Prostate gland (tissue), 2 donors: ENCODE data around the gene SLC39A12. TPM values are rescaled to one million over a fixed set of nuclear protein-coding genes. Genes with fewer than 3 reads are reported as not detected.

ENCODE experiments used
- DNase-seq: peaks from one replicate; pipeline ENCODE4 v3.0.0-alpha.2; 2019; ENCODE audit warnings: low spot score
- H3K27ac ChIP-seq, 2 donors: fragments of 200-600 bp; sonication (generic); 2 replicates each; pipeline ENCODE4 v1.5.1; 2017 to 2019
- H3K27me3 ChIP-seq: fragments of 200-600 bp; sonication (generic); replicated peaks from 2 replicates; pipeline ENCODE4 v1.5.1; 2019; ENCODE audit not compliant: insufficient read depth
- H3K36me3 ChIP-seq, 2 donors: fragments of 200-600 bp; sonication (generic); 1 replicate in 1 of 2; 2 replicates in 1 of 2; pipeline versions ENCODE4 v1.5.1 to v1.8.1; 2017 to 2019
- H3K4me1 ChIP-seq: fragments of 200-600 bp; sonication (generic); replicated peaks from 2 replicates; pipeline ENCODE4 v1.5.1; 2019
- H3K4me3 ChIP-seq, 2 donors: fragments of 200-600 bp; sonication (generic); 2 replicates each; pipeline ENCODE4 v1.5.1; 2017 to 2019
- H3K9me3 ChIP-seq: fragments of 200-600 bp; sonication (generic); 2 replicates; pipeline ENCODE4 v1.5.1; 2017
- CTCF ChIP-seq, 4 experiments: fragments of 200-600 bp in 2 of 4; fragments of 450-650 bp in 2 of 4; sonication (generic) in 2 of 4; IDR thresholded peaks; 1 replicate in 3 of 4; 2 replicates in 1 of 4; pipeline ENCODE4 v1.5.1; 2016 to 2019; ENCODE audit warnings: antibody characterized with exemption in 4 of 4, mild to moderate bottlenecking in 2 of 4, moderate library complexity in 2 of 4
- POLR2A ChIP-seq: fragments of 450-650 bp; IDR thresholded peaks from one replicate; pipeline ENCODE4 v1.6.1; 2016; ENCODE audit warnings: antibody characterized with exemption, mild to moderate bottlenecking
- POLR2AphosphoS5 ChIP-seq: sonication (generic); formaldehyde crosslinking; IDR thresholded peaks from one replicate; pipeline ENCODE4 v1.6.1; 2017; ENCODE audit warnings: antibody characterized with exemption
- WGBS: methylation state at CpG from one replicate; pipeline ENCODE4 v1.1.5; 2018; 5-methylcytosine and 5-hydroxymethylcytosine counted together
- intact Hi-C: fragments of 100-400 bp; cut with DNase I; formaldehyde crosslinking; loops from one replicate; pipeline ENCODE4 v1.14.2; 2022
- total RNA-seq, 2 donors: library from RNA; depleted of rRNA; stranded (reverse); fragments of >200 nt; gene quantifications; one replicate each; pipeline ENCODE4 v1.1.0, GENCODE V29; 2016

Gene SLC39A12
- not detected for total RNA-seq

GRCh38 chr10:17951868-17952371 is at the start of gene SLC39A12:
TSS of gene SLC39A12 (plus strand) at chr10:17951918. CDS start at chr10:17953277, 1,359 bp downstream.
- no peaks in the 10 kb centered on the region for H3K4me1 ChIP-seq
- WGBS: 46% methylated on average over 3 of the region's 3 CpGs
- H3K4me3 ChIP-seq: no peak within 1 kb of the TSS
- no peaks in the 10 kb centered on the region for H3K27me3 ChIP-seq
- H3K9me3 ChIP-seq: no peaks in the 10 kb centered on the region
- no peak within 1 kb of the TSS for H3K27ac ChIP-seq
- intact Hi-C loops: no loop called here
- no peaks in the 10 kb centered on the region for H3K36me3 ChIP-seq
- TF ChIP-seq POLR2AphosphoS5: no peak
- no peak for TF ChIP-seq CTCF (IDR thresholded peaks at IDR 0.05)
- TF ChIP-seq POLR2A: no peak
- no peak for DNase-seq

GRCh38 chr10:17904564-17904963 is 47.2 kb upstream of the SLC39A12 start:
- H3K4me1 ChIP-seq: no peaks in the 10 kb centered on the region
- H3K9me3 ChIP-seq: no peaks in the 10 kb centered on the region
- no peak for DNase-seq
- intact Hi-C loops: no loop called here
- no peak overlapping the region for H3K4me3 ChIP-seq
- TF ChIP-seq CTCF (IDR thresholded peaks at IDR 0.05): no peak
- TF ChIP-seq POLR2A: no peak
- TF ChIP-seq POLR2AphosphoS5: no peak
- H3K27me3 ChIP-seq: no peaks in the 10 kb centered on the region
- 67% methylated on average over 2 of the region's 2 CpGs for WGBS
- H3K27ac ChIP-seq: no peak overlapping the region
- H3K36me3 ChIP-seq: no peaks in the 10 kb centered on the region

GRCh38 chr10:17905491-17905890 is 46.2 kb upstream of the SLC39A12 start:
- no peak overlapping the region for H3K4me3 ChIP-seq
- TF ChIP-seq POLR2AphosphoS5: no peak
- no peak for TF ChIP-seq POLR2A
- no peak for TF ChIP-seq CTCF (IDR thresholded peaks at IDR 0.05)
- intact Hi-C loops: no loop called here
- 85% methylated on average over 3 of the region's 3 CpGs for WGBS
- no peaks in the 10 kb centered on the region for H3K27me3 ChIP-seq
- H3K27ac ChIP-seq: no peak overlapping the region
- no peaks in the 10 kb centered on the region for H3K9me3 ChIP-seq
- no peaks in the 10 kb centered on the region for H3K4me1 ChIP-seq
- no peak for DNase-seq
- no peaks in the 10 kb centered on the region for H3K36me3 ChIP-seq

- Histone ChIP-seq H3K36me3 (no peaks in the 10 kb centered on the region), H3K9me3 (no peaks in the 10 kb centered on the region), H3K4me3 (no peak overlapping the region), H3K27me3 (no peaks in the 10 kb centered on the region), H3K4me1 (no peaks in the 10 kb centered on the region), H3K27ac (no peak overlapping the region)
- 50% methylated on average over 1 of the region's 1 CpG for WGBS
- no peak for TF ChIP-seq POLR2A
- TF ChIP-seq POLR2AphosphoS5: no peak
- TF ChIP-seq CTCF (IDR thresholded peaks at IDR 0.05): no peak
- DNase-seq: no peak
- intact Hi-C loops: no loop called here
Observed at GRCh38 chr10:17906002-17906401, 45.7 kb upstream of the SLC39A12 start.

- DNase-seq: no peak
- Histone ChIP-seq H3K27ac (no peak overlapping the region), H3K9me3 (no peaks in the 10 kb centered on the region), H3K4me3 (no peak overlapping the region), H3K36me3 (no peaks in the 10 kb centered on the region), H3K27me3 (no peaks in the 10 kb centered on the region), H3K4me1 (no peaks in the 10 kb centered on the region)
- 49% methylated on average over 4 of the region's 4 CpGs for WGBS
- intact Hi-C loops: no loop called here
- no peak for TF ChIP-seq POLR2AphosphoS5
- no peak for TF ChIP-seq CTCF (IDR thresholded peaks at IDR 0.05)
- no peak for TF ChIP-seq POLR2A
Observed at GRCh38 chr10:17907641-17908040, 44.1 kb upstream of the SLC39A12 start.
